Stimulated activated CD8-positive, alpha-beta memory T cell treated with anti-CD3 and anti-CD28 coated beads, Interleukin-7, amount 100 ng/mL, for 48 hours (primary cell): ENCODE measurements around the gene ANOS1.

ENCODE experiments used
- DNase-seq, 2 donors: peaks; one replicate each; pipeline ENCODE4 v3.0.0-alpha.2; 2020; ENCODE audit warnings: low read depth in 1 of 2; ENCODE audit errors: extremely low read depth in 1 of 2

Gene ANOS1

DNA sequence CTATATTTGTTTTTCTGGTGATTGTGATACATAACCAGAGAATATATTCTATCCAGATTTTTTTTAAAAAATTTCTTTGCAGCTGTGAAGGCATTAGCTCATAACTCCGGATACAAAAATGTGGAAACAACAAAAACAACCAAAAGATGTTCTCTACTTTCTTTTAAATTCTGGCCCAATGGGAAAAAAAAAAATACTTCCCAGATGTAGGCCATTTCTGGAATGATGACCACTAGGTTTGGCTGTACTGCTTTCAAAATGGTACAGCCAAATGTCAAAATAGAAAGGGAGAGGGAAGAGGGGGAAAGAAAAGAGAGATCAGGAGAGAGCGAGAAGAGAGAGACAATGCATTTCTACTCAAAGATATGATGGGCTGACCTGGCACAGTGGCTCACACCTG is 14.6 kb downstream of the ANOS1 start:
- DNase-seq = no peak

DNA sequence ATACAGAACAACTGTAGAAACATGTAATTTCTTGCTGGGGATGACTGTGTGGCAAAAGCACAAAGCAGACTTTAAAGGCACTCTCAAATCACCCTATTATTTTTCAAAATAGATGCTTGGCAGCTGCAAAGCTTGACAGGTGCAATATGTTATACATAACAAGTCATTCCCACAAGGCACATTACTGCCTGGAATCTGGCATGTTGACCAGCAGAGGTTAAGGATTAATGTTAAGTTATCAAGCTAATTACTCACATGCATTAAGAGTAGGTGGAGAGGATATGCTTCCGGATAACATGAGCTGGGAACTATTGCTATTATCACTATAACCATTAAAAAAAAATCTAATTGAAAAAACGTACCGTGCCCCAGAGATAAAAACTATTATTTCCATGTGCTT is 17.8 kb downstream of the ANOS1 start:
- no peak for DNase-seq

DNA sequence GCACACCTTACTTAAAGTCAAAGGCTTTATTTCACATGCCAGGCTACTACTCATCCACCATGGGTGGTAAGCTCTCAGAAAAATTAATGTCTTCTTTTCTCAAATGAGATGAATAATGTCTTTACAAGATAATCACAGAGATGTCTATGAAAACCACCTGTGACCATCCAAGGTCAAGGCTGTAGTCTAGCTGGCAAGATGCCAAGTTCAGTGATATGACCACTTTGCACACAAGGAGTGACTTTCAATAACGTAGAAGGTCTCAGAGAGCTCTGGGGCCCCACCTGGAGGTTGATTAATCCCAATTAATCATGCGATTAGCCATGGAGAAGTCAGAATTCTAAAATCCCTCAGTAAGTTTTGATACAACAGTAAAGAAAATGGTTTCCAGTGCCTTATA is 20.5 kb downstream of the ANOS1 start:
- no peak for DNase-seq

DNA sequence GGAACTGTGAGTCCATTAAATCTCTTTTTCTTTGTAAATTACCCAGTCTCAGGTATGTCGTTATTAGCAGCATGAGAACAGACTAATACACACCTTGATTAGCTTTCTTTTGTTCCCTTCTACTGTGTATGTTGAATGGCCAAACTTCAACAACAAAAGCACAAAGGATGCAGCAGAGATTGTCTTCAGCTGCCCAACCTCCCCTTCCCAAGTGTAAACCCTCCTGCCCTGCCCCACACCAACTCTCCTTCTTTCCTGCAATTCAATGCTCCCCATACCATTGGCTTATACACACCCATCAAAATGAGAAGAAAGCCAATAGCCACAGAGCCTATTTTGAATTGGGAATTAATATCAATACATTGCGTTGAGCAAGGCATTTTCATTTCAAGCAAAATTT is 27.8 kb downstream of the ANOS1 start:
- DNase-seq = no peak

DNA sequence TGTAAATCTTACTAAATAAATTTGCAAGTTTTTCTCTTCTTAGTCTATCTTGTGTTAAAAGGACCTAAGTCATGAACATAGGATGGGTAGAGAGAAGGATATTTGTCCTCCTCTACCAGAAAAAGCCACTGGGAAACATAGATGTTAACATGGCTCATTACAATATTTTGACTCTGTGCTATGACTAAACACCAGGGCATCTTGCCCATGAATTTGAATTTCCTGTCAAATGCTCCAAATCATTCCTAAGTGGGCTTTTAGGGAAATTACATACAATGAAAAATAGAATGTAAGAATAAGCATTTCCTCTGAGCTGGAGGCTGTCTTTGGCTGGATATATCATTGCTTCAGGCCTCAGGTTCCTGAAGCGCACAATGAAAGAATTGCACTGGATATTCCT is 39.1 kb downstream of the ANOS1 start:
- DNase-seq = no peak

DNA sequence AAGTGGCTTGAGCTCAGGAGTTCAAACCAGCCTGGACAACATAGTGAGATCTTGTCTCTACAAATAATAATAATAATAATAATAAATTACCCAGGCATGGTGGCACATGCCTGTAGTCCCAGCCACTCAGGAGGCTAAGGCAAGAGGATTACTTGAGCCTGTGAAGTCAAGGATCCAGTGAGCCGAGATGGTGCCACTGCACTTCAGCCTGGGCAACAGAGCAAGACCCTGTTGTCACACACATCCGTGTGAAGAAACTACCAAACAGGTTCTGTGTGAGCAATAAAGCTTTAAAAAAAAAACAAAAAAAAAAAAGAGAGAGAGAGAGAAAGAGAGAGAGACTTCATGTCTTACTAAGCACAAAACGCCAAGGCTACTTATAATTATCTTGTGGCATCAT is 42.5 kb downstream of the ANOS1 start:
- DNase-seq = no peak

DNA sequence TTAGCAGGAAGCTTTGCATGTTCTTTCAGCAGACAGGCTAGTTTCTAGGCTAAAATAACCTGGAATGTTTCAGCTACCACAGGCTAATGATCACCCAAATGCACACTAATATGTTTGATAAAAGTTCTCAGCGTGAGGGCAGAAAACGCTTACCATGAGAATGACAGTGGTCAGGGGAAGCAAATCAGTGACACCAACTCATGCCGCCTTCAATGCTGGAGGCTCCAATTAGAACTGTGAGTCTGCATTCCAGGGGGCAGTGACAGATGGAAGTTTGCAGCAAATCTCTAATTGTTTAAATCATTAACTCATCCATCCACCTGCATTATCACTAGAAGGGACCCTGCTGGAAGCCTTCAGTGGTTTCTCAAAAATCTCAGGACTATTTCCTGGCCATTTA is 43.2 kb downstream of the ANOS1 start:
- no peak for DNase-seq

DNA sequence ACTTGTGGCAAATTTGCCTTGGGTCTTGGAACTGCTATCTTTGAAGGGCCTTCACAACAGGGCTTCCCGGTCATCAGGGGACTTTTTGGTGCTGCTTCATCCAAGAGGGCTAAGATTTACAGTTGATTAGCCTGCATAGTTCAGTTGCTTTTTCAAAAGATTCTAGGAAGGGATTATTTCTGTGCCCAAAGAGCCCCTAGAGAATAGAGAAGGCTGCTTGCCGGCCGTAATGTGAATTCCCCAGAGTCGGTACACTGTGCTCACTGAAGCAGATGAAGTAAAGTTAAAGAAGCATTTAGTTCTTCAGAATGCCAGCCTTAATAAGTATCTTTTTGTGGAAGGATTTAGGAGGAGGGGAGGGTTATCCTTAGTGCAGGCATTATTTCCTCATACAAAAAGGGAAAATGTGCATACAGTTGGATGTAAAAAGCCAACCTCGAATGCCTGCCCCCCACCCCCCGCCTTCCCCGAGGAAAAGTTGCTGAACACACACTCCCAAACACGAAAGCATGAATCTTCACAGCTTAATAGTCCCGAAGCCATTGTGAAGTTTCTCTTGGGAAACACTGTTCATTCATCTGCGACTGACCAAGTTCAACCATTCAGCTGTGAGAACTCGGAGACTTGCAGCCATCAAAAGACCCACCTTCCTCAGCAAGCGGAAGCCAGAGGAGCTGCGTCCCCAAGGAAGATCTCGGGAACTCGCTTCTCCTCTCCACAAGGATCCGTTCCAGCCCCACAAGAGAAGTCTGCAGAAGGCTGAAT is 47.6 kb downstream of the ANOS1 start:
- DNase-seq = no peak

DNA sequence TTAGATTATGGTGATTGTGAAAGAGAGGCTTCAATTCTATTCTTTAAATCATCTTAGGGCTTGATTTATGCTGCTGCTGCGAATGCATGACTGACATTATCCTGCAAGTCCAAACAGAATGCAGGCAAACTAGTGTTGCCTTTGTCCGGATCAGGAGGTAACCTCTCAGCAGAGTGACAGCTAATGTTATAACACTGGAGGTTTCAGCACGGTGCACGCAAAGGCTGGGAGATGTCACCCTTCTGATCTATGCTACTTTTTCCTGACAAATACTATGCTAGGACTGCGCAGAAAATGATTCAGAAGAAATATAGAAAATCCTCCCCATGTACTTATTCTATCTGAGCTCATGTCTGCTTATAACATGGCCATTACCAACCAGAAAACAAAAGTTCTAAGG is 48.2 kb downstream of the ANOS1 start:
- no peak for DNase-seq

DNA sequence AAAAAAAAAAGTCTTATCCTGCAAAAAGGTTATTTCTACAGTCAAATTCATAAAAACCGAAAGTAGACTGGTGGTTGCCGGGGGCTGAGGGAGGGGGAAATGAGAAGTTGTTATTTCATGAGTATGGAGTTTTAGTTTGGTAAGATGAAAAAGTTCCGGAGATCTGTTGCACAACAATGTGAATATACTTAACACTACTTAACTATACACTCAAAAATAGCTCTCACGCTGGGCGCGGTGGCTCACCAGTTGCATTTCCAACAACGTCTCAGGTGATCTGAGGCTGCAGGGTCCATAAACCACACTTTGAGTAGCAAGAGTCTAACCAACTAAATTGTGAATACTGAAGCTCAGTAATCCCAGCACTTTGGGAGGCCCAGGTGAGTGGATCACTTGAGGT is 52.4 kb downstream of the ANOS1 start:
- no peak for DNase-seq

DNA sequence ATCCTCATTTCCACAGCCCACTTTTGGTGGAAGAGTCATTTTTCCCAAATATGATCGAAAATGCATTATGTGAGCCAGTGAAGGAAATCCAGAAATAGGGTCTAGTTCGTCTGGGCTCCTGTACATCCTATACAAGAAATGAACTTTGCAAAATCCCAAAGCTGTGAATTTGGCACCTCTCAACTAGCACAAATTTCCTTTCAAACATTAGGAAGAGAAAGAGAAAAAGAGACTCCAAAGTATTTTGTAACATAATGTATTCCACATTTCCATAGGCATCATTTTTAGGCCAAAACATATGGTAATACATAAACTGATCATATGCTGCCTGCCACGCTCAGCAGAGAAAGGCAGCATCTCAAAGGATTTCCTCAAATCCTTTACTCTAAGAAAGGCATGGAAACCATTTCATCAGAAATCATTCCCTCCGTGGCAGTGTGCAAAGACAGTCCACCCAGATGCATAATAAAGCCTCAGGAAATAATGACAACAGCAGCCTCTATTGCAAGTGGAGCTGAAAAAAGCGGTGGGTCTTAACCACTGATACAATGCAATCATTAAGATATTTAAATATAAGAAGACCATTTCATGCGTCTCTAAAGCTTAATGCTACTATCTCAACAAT is 56.8 kb downstream of the ANOS1 start:
- no peak for DNase-seq

DNA sequence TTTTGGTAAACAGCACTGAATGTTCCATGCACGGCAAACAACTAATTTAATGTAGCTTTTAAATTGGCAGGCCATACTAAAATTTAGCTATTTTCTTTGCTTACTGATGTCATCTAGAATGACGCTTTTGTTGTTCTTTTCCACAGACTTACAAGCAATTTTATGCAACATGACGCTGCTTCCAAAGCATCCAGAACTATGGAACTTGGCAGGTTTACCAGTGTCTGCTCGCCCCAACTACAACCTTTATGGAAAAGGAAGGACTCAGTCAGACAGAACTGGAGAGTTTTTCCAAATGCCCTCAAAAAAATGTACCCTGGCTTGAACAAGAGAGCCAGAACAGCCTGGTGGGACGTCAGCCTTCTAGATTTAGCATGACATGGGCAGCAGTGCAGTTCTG is 58.7 kb downstream of the ANOS1 start:
- DNase-seq = no peak

DNA sequence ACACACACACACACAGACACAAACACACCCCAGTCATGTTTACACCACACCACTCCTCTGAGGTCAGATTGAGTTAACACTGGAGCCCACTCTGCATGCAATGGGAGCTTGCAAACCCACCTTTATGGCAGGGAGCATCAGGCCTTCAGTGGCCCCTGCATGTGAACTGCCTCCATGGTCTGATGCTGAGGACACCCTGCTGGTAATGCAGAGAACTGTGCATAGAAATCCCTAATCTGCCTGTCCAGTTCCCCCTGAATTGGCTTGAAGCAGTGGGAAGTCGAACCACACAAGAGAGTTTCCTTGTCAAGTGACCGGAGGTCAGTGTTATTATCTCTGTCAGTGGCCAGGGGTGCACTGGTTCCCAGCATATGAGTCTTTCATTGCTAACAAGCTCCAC is 59.8 kb downstream of the ANOS1 start:
- no peak for DNase-seq

DNA sequence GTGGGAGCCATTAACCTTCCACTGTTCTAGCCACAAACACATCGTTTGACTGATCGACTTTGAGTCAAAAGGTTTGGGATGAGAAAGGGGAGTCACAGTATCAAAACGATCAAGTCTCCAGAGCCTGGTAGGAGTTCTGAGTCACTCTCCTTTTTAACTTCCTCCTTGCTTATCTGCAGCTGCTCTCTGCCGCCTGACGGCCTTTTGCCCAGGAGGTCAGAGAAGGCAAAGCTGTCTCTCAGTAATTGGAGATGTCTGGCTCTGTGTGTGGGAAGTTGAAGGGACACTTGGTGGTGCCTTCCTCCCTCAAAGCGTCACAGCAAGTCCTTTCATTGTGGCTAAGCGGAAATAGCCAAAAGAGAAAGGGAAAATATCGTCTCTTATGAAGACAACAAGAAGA is 63.1 kb downstream of the ANOS1 start:
- no peak for DNase-seq

DNA sequence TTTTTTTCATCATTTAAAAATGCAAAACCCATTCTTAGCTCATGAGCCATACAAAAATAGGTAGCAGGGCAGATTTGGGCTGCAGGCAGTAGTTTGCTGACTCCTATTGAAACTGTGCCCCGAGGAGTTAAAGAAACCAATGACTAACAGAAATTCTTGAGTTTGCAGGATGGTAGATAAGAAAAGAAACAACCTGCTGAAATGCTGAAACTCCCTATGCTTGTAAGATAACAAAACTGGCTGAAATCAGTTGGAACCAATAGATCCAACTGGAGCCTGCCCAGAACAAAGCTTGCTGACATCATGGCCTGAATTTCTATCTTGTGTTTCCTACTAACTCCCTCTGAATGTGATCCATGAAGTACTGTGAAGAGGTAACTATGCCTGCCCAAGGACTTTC is 68.6 kb downstream of the ANOS1 start:
- no peak for DNase-seq

DNA sequence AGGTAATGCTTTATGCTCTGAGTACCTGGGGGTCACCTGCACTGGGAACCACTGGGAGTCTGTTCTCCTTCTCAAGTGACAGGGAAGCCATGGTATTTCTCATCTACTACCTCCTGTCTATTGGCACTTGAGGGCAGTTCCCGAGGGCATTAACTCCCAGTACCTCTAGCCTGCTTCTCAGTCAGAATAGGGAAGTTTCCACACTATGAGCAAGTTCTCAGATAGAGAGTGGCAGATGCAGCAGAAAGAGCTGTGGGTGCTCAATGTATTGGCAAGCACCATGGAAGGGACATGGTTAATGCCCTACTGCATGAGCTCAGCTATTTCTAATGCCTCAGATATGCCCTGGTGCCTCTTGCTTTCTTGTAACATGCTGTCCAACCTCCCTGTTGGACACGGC is 74.1 kb downstream of the ANOS1 start:
- no peak for DNase-seq

DNA sequence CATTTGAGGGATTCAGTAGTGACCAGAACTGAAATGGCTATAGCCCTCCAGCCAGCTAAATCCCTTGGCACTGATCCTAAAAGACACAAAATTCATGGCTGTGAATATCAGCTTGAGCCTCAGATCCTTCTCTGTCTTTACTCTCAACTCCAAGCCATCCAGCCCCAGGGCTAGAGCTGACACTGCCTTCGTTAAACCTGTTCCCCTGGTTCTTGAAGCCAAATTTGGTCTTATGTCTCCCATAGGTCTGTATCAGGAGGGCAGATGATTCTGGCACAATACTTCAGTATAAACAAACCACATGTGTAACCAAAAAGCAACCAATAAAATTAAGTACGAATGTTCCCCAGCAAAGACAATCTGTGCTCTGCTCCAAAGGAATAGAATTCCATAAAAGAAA is 78.0 kb downstream of the ANOS1 start:
- no peak for DNase-seq

DNA sequence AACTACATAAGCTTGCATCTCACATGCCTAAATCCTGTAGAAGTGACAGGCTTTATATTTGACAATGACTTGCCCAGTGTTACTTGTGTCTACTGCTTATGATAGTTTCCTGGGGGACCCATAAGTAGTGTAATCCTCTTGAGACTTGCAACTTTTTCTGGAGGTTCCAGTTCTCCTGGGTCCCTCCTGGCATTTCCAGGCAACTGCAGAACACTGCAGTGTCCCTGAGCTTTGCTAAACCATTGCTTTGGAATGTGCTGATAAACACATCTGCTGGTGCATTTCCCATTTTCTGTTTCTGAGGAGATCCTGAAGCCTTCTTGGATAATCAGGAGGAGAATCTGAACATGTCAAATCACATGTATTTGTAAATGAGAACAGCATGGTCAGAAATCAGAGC is 82.0 kb downstream of the ANOS1 start:
- DNase-seq = no peak

DNA sequence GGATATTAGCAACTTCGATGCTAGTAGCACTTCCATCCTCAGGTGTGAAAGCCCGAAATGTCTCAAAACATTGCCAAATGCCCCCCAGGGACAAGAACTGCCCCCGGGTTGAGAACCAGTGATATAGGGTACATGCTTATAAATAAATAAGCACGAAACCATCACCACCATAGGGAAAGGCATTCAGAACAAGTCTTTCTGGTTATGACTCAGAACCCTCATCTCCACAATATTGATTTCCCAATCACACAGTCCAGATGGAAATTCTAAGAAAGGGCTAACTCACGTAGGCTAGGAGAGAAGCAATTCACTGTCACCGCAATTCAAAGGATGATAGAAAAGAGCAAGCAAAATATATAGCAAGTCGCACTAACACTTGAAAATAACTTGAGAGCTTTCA is 84.8 kb downstream of the ANOS1 start:
- DNase-seq = no peak

DNA sequence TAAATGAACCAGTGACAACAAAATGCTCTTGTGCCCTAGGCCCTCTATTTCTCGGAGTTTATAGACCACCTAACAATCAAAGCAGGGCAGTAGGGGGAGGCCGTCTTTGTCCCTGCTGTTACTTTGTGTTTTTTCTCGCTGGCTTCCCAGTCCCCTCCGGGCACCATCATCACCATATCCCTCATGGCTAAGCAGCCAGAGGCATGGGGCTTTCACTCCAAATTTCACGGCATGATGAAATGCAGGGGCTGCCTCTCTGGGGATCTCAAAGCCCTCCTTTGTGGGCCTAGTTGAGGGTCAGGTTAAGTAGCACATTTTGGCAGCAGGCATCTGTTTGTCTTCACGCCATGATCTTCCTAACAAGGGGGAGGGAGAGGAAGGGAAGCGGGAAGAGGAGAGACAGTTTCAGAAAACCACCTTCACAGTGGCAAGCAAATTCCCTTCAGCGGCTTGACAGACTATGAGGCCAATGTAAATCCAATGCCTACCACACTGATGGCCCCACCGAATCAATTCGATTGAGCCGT is 91.9 kb downstream of the ANOS1 start:
- DNase-seq = no peak

DNA sequence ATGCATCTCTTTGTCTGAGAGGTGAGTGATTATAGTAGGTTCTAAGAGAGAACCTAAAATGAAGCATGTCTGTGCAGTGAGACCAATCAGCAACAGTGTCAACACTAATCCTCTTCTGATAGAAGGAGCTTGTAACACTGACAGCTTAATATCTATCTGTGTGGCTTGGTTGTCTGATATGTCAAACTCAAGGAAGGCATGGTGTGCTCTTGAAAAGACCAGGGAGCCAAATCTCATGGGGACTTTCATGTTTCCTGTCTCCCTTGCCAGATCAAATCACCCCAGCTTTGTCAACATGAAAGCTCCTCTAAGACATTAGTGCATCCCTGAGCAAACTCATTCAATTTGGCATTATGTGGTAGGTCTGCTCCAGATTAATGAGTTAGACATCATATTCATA is 95.4 kb downstream of the ANOS1 start:
- no peak for DNase-seq

DNA sequence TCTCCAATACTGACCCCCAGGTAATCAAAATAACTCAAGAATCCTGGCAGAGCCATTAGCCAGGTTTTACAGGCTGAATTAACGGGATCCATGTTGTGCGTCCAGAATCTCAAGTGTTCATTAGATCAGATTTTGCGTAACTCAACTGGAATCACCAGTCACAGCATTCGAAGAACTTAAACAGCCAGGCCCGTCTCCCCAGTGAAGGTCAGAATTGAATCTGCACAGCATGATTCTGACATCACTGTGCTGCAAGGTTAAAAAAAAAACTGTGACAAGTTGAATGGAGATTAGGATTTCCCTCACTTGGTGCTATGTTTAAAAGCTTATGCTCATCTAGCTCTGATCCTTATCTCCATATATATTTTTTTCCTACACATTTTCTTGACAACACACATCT is 96.1 kb downstream of the ANOS1 start:
- no peak for DNase-seq

DNA sequence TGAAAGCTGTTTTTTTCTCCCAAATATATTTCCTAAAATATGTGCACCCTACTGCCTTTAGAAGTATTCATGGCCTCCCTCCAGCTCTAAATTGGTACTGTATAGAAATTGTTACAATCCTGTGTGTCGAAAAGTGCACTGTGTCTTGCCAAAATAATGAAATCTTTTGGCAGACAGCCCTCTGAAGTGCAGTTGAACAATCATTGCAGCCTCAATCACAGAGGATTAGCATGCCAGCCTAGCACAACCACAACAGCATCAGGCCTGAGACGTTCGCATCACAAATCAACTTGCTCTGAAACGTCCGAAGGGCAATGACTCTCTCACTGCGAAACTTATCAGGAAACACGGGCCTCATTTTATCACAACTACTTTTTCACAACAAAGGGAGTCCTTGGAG is 99.0 kb downstream of the ANOS1 start:
- no peak for DNase-seq
